ENCODE measurements around the gene TBX2.
"Not testable (repeated sequence)": the region's sequence is repeated elsewhere in the genome, so short reads cannot be mapped to it uniquely, and the experiment has no call there.

The TBX2 gene

GRCh38 chr17:61354895-61355874 is 44.5 kb upstream of the TBX2 start:
- H3K4me3 ChIP-seq (ENCODE audit: low read depth in 1 of 2, low read length in 1 of 2), result no peak overlapping the region
- no peaks in the 10 kb centered on the region for H3K9me3 ChIP-seq
- no peak overlapping the region for H3K27ac ChIP-seq
- no peaks in the 10 kb centered on the region for H3K27me3 ChIP-seq
- TF ChIP-seq CTCF (IDR thresholded peaks at IDR 0.05), result no peak
- no peaks in the 10 kb centered on the region for H3K4me1 ChIP-seq (ENCODE audit: control insufficient read depth in 1 of 2, insufficient read depth in 1 of 2, low read depth in 1 of 2, low read length in 1 of 2)
- H3K36me3 ChIP-seq, result no peaks in the 10 kb centered on the region

GRCh38 chr17:61357061-61357460 is 42.6 kb upstream of the TBX2 start:
- H3K4me3 ChIP-seq (ENCODE audit: low read depth in 1 of 2, low read length in 1 of 2); H3K27me3 ChIP-seq; H3K9me3 ChIP-seq; H3K36me3 ChIP-seq; H3K27ac ChIP-seq; H3K4me1 ChIP-seq (ENCODE audit: control insufficient read depth in 1 of 2, insufficient read depth in 1 of 2, low read depth in 1 of 2, low read length in 1 of 2): not testable (repeated sequence)

- H3K4me1 ChIP-seq (ENCODE audit: control insufficient read depth in 1 of 2, insufficient read depth in 1 of 2, low read depth in 1 of 2, low read length in 1 of 2); H3K36me3 ChIP-seq; H3K9me3 ChIP-seq; H3K4me3 ChIP-seq (ENCODE audit: low read depth in 1 of 2, low read length in 1 of 2); H3K27ac ChIP-seq; H3K27me3 ChIP-seq: not testable (repeated sequence)
Observed at GRCh38 chr17:61359513-61359912, 40.1 kb upstream of the TBX2 start.

GRCh38 chr17:61360318-61360943 is 39.2 kb upstream of the TBX2 start:
- Histone ChIP-seq H3K27me3 (peaks cover 5% of the 10 kb centered on the region), H3K9me3 (no peaks in the 10 kb centered on the region), H3K27ac (no peak overlapping the region), H3K4me1 (ENCODE audit: control insufficient read depth in 1 of 2, insufficient read depth in 1 of 2, low read depth in 1 of 2, low read length in 1 of 2) (no peaks in the 10 kb centered on the region), H3K36me3 (no peaks in the 10 kb centered on the region), H3K4me3 (ENCODE audit: low read depth in 1 of 2, low read length in 1 of 2) (no peak overlapping the region)
- TF ChIP-seq CTCF (IDR thresholded peaks at IDR 0.05), result no peak

- Histone ChIP-seq H3K9me3 (no peaks in the 10 kb centered on the region), H3K4me1 (ENCODE audit: control insufficient read depth in 1 of 2, insufficient read depth in 1 of 2, low read depth in 1 of 2, low read length in 1 of 2) (no peaks in the 10 kb centered on the region), H3K36me3 (no peaks in the 10 kb centered on the region), H3K27me3 (peaks cover 5% of the 10 kb centered on the region), H3K27ac (no peak overlapping the region), H3K4me3 (ENCODE audit: low read depth in 1 of 2, low read length in 1 of 2) (no peak overlapping the region)
- no peak for TF ChIP-seq CTCF (IDR thresholded peaks at IDR 0.05)
Observed at GRCh38 chr17:61361084-61361483, 38.6 kb upstream of the TBX2 start.

GRCh38 chr17:61362396-61362795 is 37.2 kb upstream of the TBX2 start:
- Histone ChIP-seq H3K27me3 (peaks cover 5% of the 10 kb centered on the region), H3K9me3 (no peaks in the 10 kb centered on the region), H3K36me3 (no peaks in the 10 kb centered on the region), H3K27ac (no peak overlapping the region), H3K4me3 (ENCODE audit: low read depth in 1 of 2, low read length in 1 of 2) (no peak overlapping the region), H3K4me1 (ENCODE audit: control insufficient read depth in 1 of 2, insufficient read depth in 1 of 2, low read depth in 1 of 2, low read length in 1 of 2) (no peaks in the 10 kb centered on the region)
- no peak for TF ChIP-seq CTCF (IDR thresholded peaks at IDR 0.05)
